GM19438 (cell line): Measurements from ENCODE around the gene TDP2.

Experiments used
- ATAC-seq: cut with Tn5 transposase; IDR thresholded peaks from one replicate; pipeline ENCODE4 v1.9.1; 2021; ENCODE audit warnings: low read depth; ENCODE audit not compliant: unreplicated experiment

TDP2 gene

GRCh38 chr6:24666641-24667377 is at the start of gene TDP2, which contains the start of gene ACOT13:
TSS of gene TDP2 (minus strand) at chr6:24666899. CDS start at chr6:24666862, 37 bp downstream.
TSS of gene ACOT13 (plus strand) at chr6:24667077. CDS start at chr6:24667264, 187 bp downstream.
- ATAC-seq, result peak; percentile 93

GRCh38 chr6:24710519-24711303 is 44.0 kb upstream of the TDP2 start:
- ATAC-seq, result no peak

- ATAC-seq, result no peak
These were observed 42.5 kb upstream of the TDP2 start for GRCh38 chr6:24709014-24709711.

- no peak for ATAC-seq
These were observed 41.9 kb upstream of the TDP2 start for GRCh38 chr6:24708612-24709011.

GRCh38 chr6:24704468-24704867 is 37.8 kb upstream of the TDP2 start:
- no peak for ATAC-seq

- no peak for ATAC-seq
These were observed 36.1 kb upstream of the TDP2 start for GRCh38 chr6:24702720-24703282.

GRCh38 chr6:24699521-24700359 is 33.0 kb upstream of the TDP2 start:
- no peak for ATAC-seq

- ATAC-seq, result no peak
These were observed 29.4 kb upstream of the TDP2 start for GRCh38 chr6:24696097-24696496.

GRCh38 chr6:24695635-24696034 is 28.9 kb upstream of the TDP2 start:
- peak; percentile 75 for ATAC-seq

GRCh38 chr6:24694198-24694597 is 27.5 kb upstream of the TDP2 start:
- ATAC-seq, result no peak

- ATAC-seq, result no peak
These were observed 26.3 kb upstream of the TDP2 start for GRCh38 chr6:24692848-24693592.

- no peak for ATAC-seq
These were observed 25.7 kb upstream of the TDP2 start for GRCh38 chr6:24692415-24692814.

GRCh38 chr6:24692003-24692402 is 25.3 kb upstream of the TDP2 start:
- no peak for ATAC-seq

- no peak for ATAC-seq
These were observed 24.9 kb upstream of the TDP2 start for GRCh38 chr6:24691550-24691949.

- ATAC-seq, result no peak
These were observed 23.9 kb upstream of the TDP2 start for GRCh38 chr6:24690593-24690992.

- ATAC-seq, result no peak
These were observed 23.3 kb upstream of the TDP2 start for GRCh38 chr6:24689964-24690363.

GRCh38 chr6:24686946-24687345 is 20.2 kb upstream of the TDP2 start:
- ATAC-seq, result no peak

GRCh38 chr6:24686408-24686807 is 19.7 kb upstream of the TDP2 start:
- ATAC-seq, result no peak
